GM20000 (cell line): ENCODE measurements around the gene CNTN1.
"Not testable (repeated sequence)": the region's sequence is repeated elsewhere in the genome, so short reads cannot be mapped to it uniquely, and the experiment has no call there.

Source experiments
- DNase-seq: peaks from one replicate; pipeline ENCODE4 v3.0.0; 2012; ENCODE audit warnings: low spot score
- CTCF ChIP-seq: IDR thresholded peaks from 2 replicates; pipeline ENCODE4 v1.5.1; 2012; ENCODE audit warnings: mild to moderate bottlenecking, control low read depth; ENCODE audit errors: extremely low read depth, missing control alignments

CNTN1 gene

GRCh38 chr12:41076114-41076513, 383.9 kb downstream of the CNTN1 start:
- TF ChIP-seq CTCF, result no peak
- DNase-seq, result no peak

GRCh38 chr12:41081241-41081640, 389.0 kb downstream of the CNTN1 start:
- not testable (repeated sequence) for DNase-seq

GRCh38 chr12:41089438-41089837, 397.2 kb downstream of the CNTN1 start:
- DNase-seq, result no peak
- no peak for TF ChIP-seq CTCF

GRCh38 chr12:41092115-41092514, 399.9 kb downstream of the CNTN1 start:
- DNase-seq, result no peak
- TF ChIP-seq CTCF, result no peak

GRCh38 chr12:41096797-41097196, 404.6 kb downstream of the CNTN1 start:
- DNase-seq, result no peak

GRCh38 chr12:41100572-41100971, 408.3 kb downstream of the CNTN1 start:
- no peak for TF ChIP-seq CTCF
- no peak for DNase-seq

More at GRCh38 chr12:41096797-41097196, 404.6 kb downstream of the CNTN1 start:
- no peak for TF ChIP-seq CTCF

GRCh38 chr12:41101806-41102205, 409.6 kb downstream of the CNTN1 start:
- TF ChIP-seq CTCF, result no peak
- no peak for DNase-seq

- no peak for TF ChIP-seq CTCF
- DNase-seq, result no peak
Observed at GRCh38 chr12:41103614-41104013, 411.4 kb downstream of the CNTN1 start.
